SU-DHL-6 (cell line): Measurements from ENCODE around the gene GPR143.

Experiments used
- H2AFZ ChIP-seq: fragments of 200-600 bp; sonication (generic); 2 replicates; pipeline ENCODE4 v1.6.1; 2014; ENCODE audit warnings: low read depth, mild to moderate bottlenecking, moderate library complexity, mixed read lengths, antibody characterized with exemption, low read length; ENCODE audit not compliant: severe bottlenecking
- H3F3A ChIP-seq: fragments of 200-600 bp; shearing (Covaris generic); 2 replicates; pipeline ENCODE4 v1.6.0; 2016; ENCODE audit warnings: antibody characterized with exemption, mild to moderate bottlenecking; ENCODE audit not compliant: insufficient read depth
- H3K27ac ChIP-seq: fragments of 200-600 bp; sonication (generic); 2 replicates; pipeline ENCODE4 v1.5.1; 2016; ENCODE audit warnings: low read depth, mild to moderate bottlenecking, low read length, moderate library complexity, mixed read lengths
- H3K27me3 ChIP-seq: fragments of 200-600 bp; sonication (generic), shearing (Covaris generic); 2 replicates; pipeline ENCODE4 v1.6.0; 2014; ENCODE audit warnings: mild to moderate bottlenecking, low read length
- H3K36me3 ChIP-seq: fragments of 200-600 bp; sonication (generic); 2 replicates; pipeline ENCODE4 v1.6.1; 2014; ENCODE audit warnings: mild to moderate bottlenecking, low read length, mixed read lengths
- H3K4me2 ChIP-seq: fragments of 300-600, 200-600 bp; shearing (Covaris generic), sonication (generic); 2 replicates; pipeline ENCODE4 v1.6.0; 2014; ENCODE audit warnings: low read length, low read depth, mild to moderate bottlenecking; ENCODE audit not compliant: poor library complexity, severe bottlenecking
- H3K4me3 ChIP-seq: fragments of 200-600 bp; sonication (generic); 2 replicates; pipeline ENCODE4 v1.5.1; 2014; ENCODE audit warnings: antibody characterized with exemption, low read length, mild to moderate bottlenecking, mixed read lengths; ENCODE audit not compliant: insufficient read depth, poor library complexity, severe bottlenecking
- H3K79me2 ChIP-seq: fragments of 200-600 bp; sonication (generic); 2 replicates; pipeline ENCODE4 v1.6.1; 2014; ENCODE audit warnings: mild to moderate bottlenecking, low read length, moderate library complexity; ENCODE audit not compliant: insufficient read depth
- H3K9ac ChIP-seq: fragments of 200-600 bp; sonication (generic); 2 replicates; pipeline ENCODE4 v1.7.0; 2014; ENCODE audit warnings: mild to moderate bottlenecking, low read length
- H3K9me2 ChIP-seq: fragments of 200-600 bp; sonication (generic); replicated peaks from 2 replicates; pipeline ENCODE4 v1.6.1; 2014; ENCODE audit warnings: low read length; ENCODE audit not compliant: insufficient read depth
- H3K9me3 ChIP-seq: fragments of 200-600 bp; sonication (generic); 2 replicates; pipeline ENCODE4 v1.6.1; 2014; ENCODE audit warnings: low read length, mixed read lengths; ENCODE audit not compliant: insufficient read depth
- H4K20me1 ChIP-seq: fragments of 200-600 bp; sonication (generic); 2 replicates; pipeline ENCODE4 v1.6.1; 2014; ENCODE audit warnings: low read depth, mild to moderate bottlenecking, antibody characterized with exemption, low read length, moderate library complexity, mixed read lengths
- EZH2phosphoT487 ChIP-seq: fragments of 200-600 bp; sonication (generic), shearing (Covaris generic); conservative IDR thresholded peaks from 2 replicates; pipeline ENCODE4 v1.6.1; 2018; ENCODE audit warnings: mild to moderate bottlenecking, antibody characterized with exemption, low read length, moderate library complexity, mixed read lengths
- TF ChIP-seq, protein P1 (sequence below): fragments of 200-600 bp; sonication (generic); IDR thresholded peaks from one replicate; pipeline ENCODE4 v1.5.1; 2017; ENCODE audit warnings: antibody characterized with exemption, mild to moderate bottlenecking, low read length, moderate library complexity; ENCODE audit not compliant: insufficient read depth, poor library complexity, severe bottlenecking

GPR143 gene

DNA sequence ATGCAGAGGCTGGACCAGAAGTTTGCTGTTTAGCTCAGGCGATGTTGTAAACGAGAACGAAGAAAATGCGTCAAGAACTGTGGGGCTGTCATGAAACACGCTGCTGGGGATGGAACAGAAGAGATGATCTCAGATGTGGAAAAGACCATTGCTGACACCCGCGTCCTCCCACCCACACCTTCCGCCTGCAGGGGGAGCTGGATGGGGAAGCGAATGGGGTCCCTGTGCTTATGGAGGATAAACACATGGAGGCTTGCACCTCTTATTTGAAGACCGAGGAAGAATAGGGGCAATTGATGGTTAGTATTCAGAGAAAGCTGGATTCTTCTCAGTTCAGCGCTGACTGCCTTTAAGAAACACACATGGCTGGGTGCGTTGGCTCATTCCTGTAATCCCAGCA, 63.9 kb downstream of the GPR143 start:
- no peak overlapping the region for H3K4me2 ChIP-seq
- no peak overlapping the region for H2AFZ ChIP-seq
- H3K9me2 ChIP-seq: no peaks in the 10 kb centered on the region
- H4K20me1 ChIP-seq: no peaks in the 10 kb centered on the region
- H3K36me3 ChIP-seq: no peaks in the 10 kb centered on the region
- H3K4me3 ChIP-seq: no peak overlapping the region
- no peaks in the 10 kb centered on the region for H3F3A ChIP-seq
- TF ChIP-seq EZH2phosphoT487: no peak
- TF ChIP-seq, protein P1, sequence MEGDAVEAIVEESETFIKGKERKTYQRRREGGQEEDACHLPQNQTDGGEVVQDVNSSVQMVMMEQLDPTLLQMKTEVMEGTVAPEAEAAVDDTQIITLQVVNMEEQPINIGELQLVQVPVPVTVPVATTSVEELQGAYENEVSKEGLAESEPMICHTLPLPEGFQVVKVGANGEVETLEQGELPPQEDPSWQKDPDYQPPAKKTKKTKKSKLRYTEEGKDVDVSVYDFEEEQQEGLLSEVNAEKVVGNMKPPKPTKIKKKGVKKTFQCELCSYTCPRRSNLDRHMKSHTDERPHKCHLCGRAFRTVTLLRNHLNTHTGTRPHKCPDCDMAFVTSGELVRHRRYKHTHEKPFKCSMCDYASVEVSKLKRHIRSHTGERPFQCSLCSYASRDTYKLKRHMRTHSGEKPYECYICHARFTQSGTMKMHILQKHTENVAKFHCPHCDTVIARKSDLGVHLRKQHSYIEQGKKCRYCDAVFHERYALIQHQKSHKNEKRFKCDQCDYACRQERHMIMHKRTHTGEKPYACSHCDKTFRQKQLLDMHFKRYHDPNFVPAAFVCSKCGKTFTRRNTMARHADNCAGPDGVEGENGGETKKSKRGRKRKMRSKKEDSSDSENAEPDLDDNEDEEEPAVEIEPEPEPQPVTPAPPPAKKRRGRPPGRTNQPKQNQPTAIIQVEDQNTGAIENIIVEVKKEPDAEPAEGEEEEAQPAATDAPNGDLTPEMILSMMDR: no peak
- no peak overlapping the region for H3K27ac ChIP-seq
- H3K27me3 ChIP-seq: no peaks in the 10 kb centered on the region
- H3K9me3 ChIP-seq: no peaks in the 10 kb centered on the region
- H3K9ac ChIP-seq: no peak overlapping the region
- no peaks in the 10 kb centered on the region for H3K79me2 ChIP-seq

DNA sequence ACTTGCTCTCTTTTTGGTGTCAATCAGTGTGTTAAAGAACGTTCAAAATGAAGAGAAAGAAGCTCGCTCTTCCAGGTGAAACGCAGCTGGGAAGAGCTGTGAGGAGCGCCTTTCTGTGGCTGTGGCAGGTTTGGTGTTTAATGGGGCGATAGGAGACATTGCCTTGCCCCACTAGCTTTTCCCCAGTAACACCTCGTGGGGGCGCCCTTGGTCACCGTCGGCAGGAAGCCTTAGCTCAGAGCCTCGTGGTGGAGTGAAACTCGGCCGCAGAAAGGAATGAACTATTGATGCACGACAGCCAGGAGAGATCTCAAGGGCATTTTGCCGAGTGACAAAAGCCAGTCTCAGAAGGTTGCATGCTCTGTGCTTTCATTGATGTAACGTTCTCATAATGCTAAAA, 65.1 kb downstream of the GPR143 start:
- TF ChIP-seq EZH2phosphoT487: no peak
- no peak overlapping the region for H2AFZ ChIP-seq

DNA sequence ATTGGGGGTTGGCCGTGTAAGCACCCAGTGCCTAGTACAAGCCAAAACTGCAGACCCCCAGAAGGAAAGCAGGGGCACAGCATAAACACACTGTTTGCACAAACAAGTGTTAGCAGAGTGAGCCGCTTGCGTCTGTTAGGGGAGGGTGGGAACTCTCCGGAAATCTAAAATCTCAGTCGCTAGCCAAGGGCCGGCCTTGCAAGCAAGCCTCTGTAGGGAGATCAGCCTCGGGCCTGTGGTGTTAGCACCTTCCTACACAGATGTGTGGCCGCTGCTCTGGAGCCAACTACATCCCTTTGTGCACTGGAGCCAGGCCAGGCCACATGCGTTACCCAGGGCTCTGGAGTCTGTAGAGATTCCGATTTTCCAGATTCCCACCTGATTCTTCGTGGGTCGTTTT, 67.1 kb downstream of the GPR143 start:
- H3K79me2 ChIP-seq: no peaks in the 10 kb centered on the region
- H3K4me3 ChIP-seq: no peak overlapping the region
- no peaks in the 10 kb centered on the region for H4K20me1 ChIP-seq
- H3K9ac ChIP-seq: no peak overlapping the region
- no peaks in the 10 kb centered on the region for H3K27me3 ChIP-seq
- no peaks in the 10 kb centered on the region for H3K9me3 ChIP-seq
- no peaks in the 10 kb centered on the region for H3K9me2 ChIP-seq
- no peaks in the 10 kb centered on the region for H3K36me3 ChIP-seq
- H3K4me2 ChIP-seq: no peak overlapping the region
- no peak overlapping the region for H2AFZ ChIP-seq
- H3K27ac ChIP-seq: no peak overlapping the region
- TF ChIP-seq, protein P1: no peak
- no peak for TF ChIP-seq EZH2phosphoT487
- no peaks in the 10 kb centered on the region for H3F3A ChIP-seq

More for the DNA sequence above, 65.1 kb downstream of the GPR143 start:
- H3K9me3 ChIP-seq: no peaks in the 10 kb centered on the region
- H3F3A ChIP-seq: no peaks in the 10 kb centered on the region
- H3K9me2 ChIP-seq: no peaks in the 10 kb centered on the region
- H3K27me3 ChIP-seq: no peaks in the 10 kb centered on the region
- no peaks in the 10 kb centered on the region for H3K36me3 ChIP-seq
- H3K27ac ChIP-seq: no peak overlapping the region
- H3K4me2 ChIP-seq: no peak overlapping the region
- H3K9ac ChIP-seq: no peak overlapping the region
- no peak overlapping the region for H3K4me3 ChIP-seq
- no peaks in the 10 kb centered on the region for H4K20me1 ChIP-seq
- no peaks in the 10 kb centered on the region for H3K79me2 ChIP-seq

DNA sequence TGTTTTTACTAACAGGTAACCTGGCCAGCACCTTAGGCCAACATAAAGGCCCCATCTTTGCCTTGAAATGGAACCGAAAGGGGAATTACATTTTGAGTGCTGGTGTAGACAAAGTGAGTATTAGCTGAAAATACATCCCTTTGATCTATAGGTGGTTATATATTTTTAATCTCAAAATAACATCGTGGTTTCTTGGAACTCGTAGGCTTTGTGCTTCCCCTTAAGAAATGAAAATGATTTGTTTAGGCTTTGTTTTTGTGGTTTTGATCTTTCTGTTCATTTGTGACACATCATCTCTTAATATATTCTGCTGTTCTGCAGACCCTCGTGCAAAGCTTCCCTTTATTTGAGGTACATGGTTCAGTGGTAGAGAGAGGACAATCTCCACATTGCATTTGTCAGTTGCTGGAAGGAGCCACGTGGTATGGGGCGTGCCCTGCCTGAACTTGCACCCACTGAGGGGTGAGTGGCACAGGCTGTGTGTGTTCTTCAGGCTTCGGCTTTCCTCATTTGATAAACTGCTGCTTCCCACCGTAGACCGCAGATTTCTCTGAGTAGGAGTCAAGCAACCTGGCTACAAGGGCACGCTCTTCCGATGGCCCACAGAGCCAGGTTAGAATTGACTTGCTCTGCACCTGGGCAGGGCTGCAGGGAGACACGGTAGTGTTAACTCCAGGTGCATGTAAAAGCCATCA, 72.2 kb downstream of the GPR143 start:
- Histone ChIP-seq H3K4me3 (no peak overlapping the region), H3K27ac (no peak overlapping the region), H3K36me3 (no peaks in the 10 kb centered on the region), H2AFZ (no peak overlapping the region), H3K9ac (no peak overlapping the region), H3K27me3 (no peaks in the 10 kb centered on the region), H4K20me1 (no peaks in the 10 kb centered on the region), H3K9me3 (no peaks in the 10 kb centered on the region), H3K9me2 (no peaks in the 10 kb centered on the region), H3K79me2 (no peaks in the 10 kb centered on the region), H3K4me2 (no peak overlapping the region), H3F3A (no peaks in the 10 kb centered on the region)
- TF ChIP-seq, protein P1: no peak
- no peak for TF ChIP-seq EZH2phosphoT487
